IPS-NIHi11 (cell line): ENCODE results near the gene ODAPH.
"Not testable (repeated sequence)": the region's sequence is repeated elsewhere in the genome, so short reads cannot be mapped to it uniquely, and the experiment has no call there.

Experiments used
- DNase-seq: peaks from one replicate; pipeline ENCODE4 v3.0.0; 2012; ENCODE audit warnings: mixed read lengths, low spot score

ODAPH gene

DNA sequence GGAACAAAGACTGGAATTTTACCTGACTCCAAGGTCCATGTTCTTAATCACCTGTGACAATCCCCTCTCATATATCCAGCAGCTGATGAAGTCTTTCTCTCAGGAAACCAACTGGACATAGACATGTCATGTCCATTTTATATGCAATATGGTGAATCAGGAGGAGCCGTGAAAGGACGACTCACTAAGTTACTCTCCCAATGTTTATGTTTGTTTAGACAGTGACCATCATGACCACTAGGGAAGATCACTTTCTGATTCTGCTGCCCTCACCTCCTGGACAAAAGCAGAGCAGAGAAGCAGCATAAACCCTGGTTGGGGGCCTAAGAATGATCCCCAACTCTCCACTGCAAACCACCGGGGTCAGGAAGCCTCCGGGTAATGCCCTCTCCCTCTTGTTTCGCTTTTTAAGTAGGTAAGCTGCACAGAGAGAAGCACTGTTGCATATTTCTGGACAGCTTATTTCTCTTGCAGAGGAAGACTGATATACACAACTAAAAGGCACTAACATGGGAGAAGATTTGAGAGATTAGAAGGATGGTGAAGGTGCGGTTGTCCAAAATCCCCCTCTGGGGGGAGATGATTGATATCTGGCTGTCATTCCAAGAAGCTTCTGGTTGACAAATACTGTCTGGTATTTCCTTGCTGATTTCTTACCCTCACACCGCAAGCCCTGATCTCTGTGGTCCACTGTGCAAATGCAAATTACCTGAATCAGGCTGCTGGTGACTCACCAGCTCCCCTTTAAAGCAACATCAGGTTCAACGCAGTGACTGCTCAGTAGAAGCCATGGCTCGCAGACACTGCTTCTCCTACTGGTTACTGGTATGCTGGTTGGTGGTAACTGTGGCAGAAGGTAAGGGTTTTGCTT is at the start of gene ODAPH:
Gene ODAPH, plus strand, starts transcription at position 773 of the 871 bp plus-strand sequence. Its CDS starts 17 bp downstream, at position 790.
- DNase-seq = peak; percentile 25

- not testable (repeated sequence) for DNase-seq
These were observed 46.3 kb upstream of the ODAPH start for GRCh38 chr4:75509592-75509991.

GRCh38 chr4:75511841-75512240 is 44.0 kb upstream of the ODAPH start:
- DNase-seq = peak; percentile 17

GRCh38 chr4:75512386-75513211 is 43.3 kb upstream of the ODAPH start:
- peak; percentile 35 for DNase-seq

GRCh38 chr4:75513526-75514130 is 42.2 kb upstream of the ODAPH start:
- DNase-seq = no peak

- peak; percentile 90 for DNase-seq
These were observed 41.5 kb upstream of the ODAPH start, which contains the start of the genes RCHY1 and THAP6 for GRCh38 chr4:75514131-75514948. Gene RCHY1 (minus strand): TSS chr4:75514403. CDS start chr4:75514286, 117 bp downstream. Gene THAP6 (plus strand): TSS chr4:75514473. CDS start chr4:75515453, 980 bp downstream.

DNA sequence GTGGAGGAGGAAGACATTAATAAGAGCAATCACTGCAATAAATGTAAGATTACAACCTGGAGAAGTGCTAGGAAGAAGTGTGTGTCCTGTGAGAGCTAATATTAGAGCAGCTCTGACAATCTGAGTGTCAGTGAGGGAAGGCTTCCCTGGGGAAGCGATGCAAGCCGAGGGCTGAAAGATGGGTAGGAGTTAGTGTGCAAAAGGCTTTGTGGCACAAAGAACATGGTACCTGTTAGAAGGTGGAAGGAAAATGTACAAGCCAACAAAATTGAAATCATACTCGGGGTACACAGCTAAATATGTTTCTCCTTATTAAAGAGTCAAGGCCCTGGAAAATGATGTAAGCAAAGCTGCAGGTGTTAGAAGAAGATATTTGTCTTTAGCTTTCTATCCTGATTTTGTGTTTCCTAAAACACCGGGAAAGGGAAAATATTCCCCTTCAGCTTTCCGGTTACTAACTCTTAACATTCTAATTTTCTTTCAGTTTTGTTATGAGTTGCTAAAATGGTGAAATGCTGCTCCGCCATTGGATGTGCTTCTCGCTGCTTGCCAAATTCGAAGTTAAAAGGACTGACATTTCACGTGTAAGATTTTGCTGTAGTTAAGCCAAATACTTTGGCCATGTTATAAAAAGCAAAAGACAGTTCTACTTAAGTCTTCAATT is 40.8 kb upstream of the ODAPH start:
- no peak for DNase-seq

DNA sequence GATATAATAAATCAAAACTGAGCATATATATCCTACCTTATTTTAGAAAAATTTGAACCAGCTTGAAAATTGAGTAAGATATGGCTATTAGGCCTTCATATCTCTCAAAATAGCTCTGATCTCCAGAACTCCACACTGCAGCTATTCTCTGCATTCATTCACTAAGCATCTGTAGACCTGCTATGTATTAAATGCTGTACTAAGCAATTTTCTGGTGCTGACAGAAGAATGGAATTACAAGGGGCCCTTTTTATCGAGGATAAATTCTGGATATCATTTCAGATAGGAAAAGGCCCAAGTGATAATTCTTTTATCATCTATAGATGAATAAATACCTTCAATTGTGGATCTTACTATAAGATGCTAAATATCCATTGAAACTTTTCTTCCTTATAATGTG is 39.7 kb upstream of the ODAPH start:
- no peak for DNase-seq

DNA sequence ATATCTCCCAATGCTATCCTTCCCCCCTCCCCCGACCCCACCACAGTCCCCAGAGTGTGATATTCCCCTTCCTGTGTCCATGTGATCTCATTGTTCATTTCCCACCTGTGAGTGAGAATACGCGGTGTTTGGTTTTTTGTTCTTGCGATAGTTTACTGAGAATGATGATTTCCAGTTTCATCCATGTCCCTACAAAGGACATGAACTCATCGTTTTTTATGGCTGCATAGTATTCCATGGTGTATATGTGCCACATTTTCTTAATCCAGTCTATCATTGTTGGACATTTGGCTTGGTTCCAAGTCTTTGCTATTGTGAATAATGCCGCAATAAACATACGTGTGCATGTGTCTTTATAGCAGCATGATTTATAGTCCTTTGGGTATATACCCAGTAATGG is 36.4 kb upstream of the ODAPH start:
- not testable (repeated sequence) for DNase-seq

DNA sequence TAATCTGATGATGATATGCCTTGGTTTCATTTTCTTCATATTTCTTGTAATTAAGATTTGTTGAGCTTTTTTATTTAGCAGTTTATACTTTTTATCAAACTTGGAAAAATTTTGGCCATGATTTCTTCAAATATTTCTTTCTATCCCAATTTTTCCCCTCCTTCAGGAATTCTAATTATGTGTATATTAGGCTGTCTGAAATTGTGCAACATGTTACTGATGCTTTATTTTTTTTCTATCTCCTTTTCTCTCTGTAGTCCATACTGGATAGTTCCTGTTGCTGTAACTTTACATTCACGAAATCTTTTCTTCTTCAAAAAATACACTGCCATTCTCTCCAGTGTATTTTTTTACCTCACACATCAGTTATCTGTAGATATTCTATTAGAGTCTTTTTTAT is 30.8 kb upstream of the ODAPH start:
- DNase-seq = no peak

- no peak for DNase-seq
These were observed 30.0 kb upstream of the ODAPH start for GRCh38 chr4:75525910-75526309.

DNA sequence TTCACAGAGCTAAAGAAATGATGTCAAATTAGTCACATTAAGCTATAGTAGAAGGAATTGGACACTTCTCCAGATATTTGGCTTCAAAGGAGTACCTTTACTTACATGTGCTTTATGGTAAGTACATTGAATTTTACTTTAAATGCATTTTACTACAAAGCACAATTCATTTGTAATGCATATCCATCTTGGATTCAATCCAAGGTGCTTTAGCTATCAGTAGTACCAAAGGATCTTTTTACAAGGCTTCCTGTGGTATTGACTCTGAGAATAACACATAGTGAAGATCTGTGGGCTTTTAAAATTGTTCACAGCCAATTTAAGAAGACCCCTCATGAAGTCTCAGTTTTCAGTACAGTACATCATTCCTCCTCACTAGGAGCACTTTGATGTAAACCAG is 28.4 kb upstream of the ODAPH start:
- DNase-seq = no peak

- DNase-seq = no peak
These were observed 25.1 kb upstream of the ODAPH start for GRCh38 chr4:75530556-75531322.

DNA sequence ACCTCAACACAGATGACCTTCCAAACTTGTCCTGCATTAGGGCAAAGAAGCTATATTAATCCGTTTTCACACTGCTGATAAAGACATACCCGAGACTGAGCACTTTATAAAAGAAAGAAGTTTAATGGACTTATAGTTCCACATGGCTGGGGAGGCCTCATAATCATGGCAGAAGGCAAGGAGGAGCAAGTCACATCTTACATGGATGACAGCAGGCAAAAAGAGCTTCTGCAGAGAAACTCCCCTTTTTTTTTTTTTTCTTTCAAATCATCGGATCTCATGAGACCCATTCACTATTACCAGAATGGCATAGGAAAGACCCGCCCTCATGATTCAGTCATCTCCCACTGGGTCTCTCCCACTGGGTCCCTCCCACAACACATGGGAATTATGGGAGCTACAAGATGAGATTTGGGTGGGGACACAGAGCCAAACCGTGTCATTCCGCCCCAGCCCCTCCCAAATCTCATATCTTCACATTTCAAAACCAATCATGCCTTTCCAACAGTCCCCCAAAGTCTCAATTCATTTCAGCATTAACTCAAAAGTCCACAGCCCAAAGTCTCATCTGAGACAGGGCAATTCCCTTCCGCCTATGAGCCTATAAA is 24.2 kb upstream of the ODAPH start:
- not testable (repeated sequence) for DNase-seq

DNA sequence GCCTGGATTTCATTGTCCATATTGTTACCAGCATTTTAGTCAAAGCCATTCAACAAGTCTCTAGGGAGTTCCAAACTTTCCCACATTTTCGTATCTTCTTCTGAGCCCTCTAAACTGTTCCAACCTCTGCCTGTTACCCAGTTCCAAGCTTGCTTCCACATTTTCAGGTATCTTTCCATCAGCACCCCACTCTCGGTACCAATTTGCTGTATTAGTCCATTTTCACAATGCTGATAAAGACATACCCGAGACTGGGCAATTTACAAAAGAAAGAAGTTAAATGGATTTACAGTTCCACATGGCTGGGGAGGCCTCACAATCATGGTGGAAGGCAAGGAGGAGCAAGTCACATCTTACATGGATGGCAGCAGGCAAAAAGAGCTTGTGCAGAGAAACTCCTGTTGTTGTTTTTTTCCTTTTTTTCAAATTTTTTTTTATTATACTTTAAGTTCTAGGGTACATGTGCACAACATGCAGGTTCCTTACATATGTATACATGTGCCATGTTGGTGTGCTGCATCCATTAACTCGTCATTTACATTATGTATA is 22.5 kb upstream of the ODAPH start:
- not testable (repeated sequence) for DNase-seq

- DNase-seq = not testable (repeated sequence)
These were observed 21.9 kb upstream of the ODAPH start for GRCh38 chr4:75533926-75534325.

DNA sequence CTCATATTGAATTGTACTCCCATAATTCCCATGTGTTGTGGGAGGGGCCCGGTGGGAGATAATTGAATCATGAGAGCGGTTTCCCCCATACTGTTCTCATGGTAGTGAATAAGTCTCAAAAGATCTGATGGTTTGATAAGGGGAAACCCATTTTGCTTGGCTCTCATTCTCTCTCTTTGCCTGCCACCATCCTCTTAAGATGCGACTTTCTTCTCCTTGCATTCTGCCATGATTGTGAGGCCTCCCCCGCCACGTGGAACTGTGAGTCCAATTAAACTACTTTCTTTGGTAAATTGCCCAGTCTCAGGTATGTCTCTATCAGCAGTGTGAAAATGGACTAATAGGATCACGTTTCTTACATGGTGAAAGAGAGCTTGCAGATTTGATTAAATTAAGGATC is 18.6 kb upstream of the ODAPH start:
- DNase-seq = not testable (repeated sequence)

GRCh38 chr4:75542824-75543223 is 13.0 kb upstream of the ODAPH start:
- no peak for DNase-seq

DNA sequence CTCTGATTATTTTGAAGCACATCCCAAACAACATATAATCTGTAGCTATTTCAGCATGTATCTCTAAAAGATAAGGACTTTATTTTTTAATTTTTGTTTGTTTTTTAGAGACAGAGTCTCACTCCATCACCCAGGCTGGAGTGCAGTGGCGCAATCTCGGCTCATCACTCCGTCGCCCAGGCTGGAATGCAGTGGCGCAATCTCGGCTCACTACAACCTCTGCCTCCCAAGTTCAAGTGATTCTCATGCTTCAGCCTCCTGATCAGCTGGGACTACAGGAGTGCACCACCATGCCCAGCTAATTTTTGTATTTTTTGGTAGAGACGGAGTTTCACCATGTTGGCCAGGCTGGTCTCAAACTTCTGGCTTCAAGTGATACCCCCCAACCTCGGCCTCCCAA is 11.6 kb upstream of the ODAPH start:
- DNase-seq = not testable (repeated sequence)
